Esophagus muscularis mucosa (tissue), 4 donors: ENCODE measurements around the gene IGFL4. TPM values are rescaled to one million over a fixed set of nuclear protein-coding genes. Genes with fewer than 3 reads are reported as not detected.
A peak's percentile ranks its signal among the peaks of the same experiment; 100 is the strongest.

Experiments
- DNase-seq: peaks from one replicate; pipeline ENCODE4 v3.0.0-alpha.2; 2017; ENCODE audit errors: extremely low spot score
- H3K27ac ChIP-seq, 4 donors: fragments of 200-600 bp; sonication (generic); replicated peaks in 1 of 4; 1 replicate in 3 of 4; 2 replicates in 1 of 4; pipeline ENCODE4 v1.5.1; 2016 to 2019; ENCODE audit warnings: mild to moderate bottlenecking in 1 of 4
- H3K27me3 ChIP-seq, 4 donors: fragments of 200-600 bp; sonication (generic); one replicate each; pipeline versions ENCODE4 v1.5.1 to v1.6.0; 2016 to 2019
- H3K36me3 ChIP-seq, 4 donors: fragments of 200-600 bp; sonication (generic); one replicate each; pipeline ENCODE4 v1.5.1; 2016 to 2019
- H3K4me1 ChIP-seq, 4 donors: fragments of 200-600 bp; sonication (generic); one replicate each; pipeline ENCODE4 v1.5.1; 2016 to 2019
- H3K4me3 ChIP-seq, 4 donors: fragments of 200-600 bp; sonication (generic); 1 replicate in 2 of 4; 2 replicates in 2 of 4; pipeline ENCODE4 v1.5.1; 2016 to 2019; ENCODE audit warnings: mild to moderate bottlenecking in 4 of 4, moderate library complexity in 1 of 4
- H3K9me3 ChIP-seq, 4 donors: fragments of 200-600 bp; sonication (generic); 1 replicate in 3 of 4; 2 replicates in 1 of 4; pipeline ENCODE4 v1.5.1; 2016 to 2019
- CTCF ChIP-seq, 3 experiments: fragments of 200-600 bp in 2 of 3; fragments of 450-650 bp in 1 of 3; sonication (generic) in 2 of 3; IDR thresholded peaks; one replicate each; pipeline ENCODE4 v1.5.1; 2017 to 2019; ENCODE audit warnings: antibody characterized with exemption in 3 of 3, mild to moderate bottlenecking in 2 of 3, moderate library complexity in 1 of 3
- EP300 ChIP-seq: sonication (generic); formaldehyde crosslinking; IDR thresholded peaks from one replicate; pipeline ENCODE4 v1.6.1; 2017; ENCODE audit warnings: antibody characterized with exemption
- POLR2A ChIP-seq: fragments of 450-650 bp; IDR thresholded peaks from one replicate; pipeline ENCODE4 v1.6.1; 2017; ENCODE audit warnings: antibody characterized with exemption, moderate library complexity, mild to moderate bottlenecking, low read depth
- POLR2AphosphoS5 ChIP-seq, 2 donors: sonication (generic); formaldehyde crosslinking; IDR thresholded peaks; one replicate each; pipeline ENCODE4 v1.6.1; 2017; ENCODE audit warnings: antibody characterized with exemption in 2 of 2
- WGBS: methylation state at CpG from one replicate; pipeline ENCODE4 v1.1.5; 2018; 5-methylcytosine and 5-hydroxymethylcytosine counted together
- intact Hi-C: fragments of 100-400 bp; cut with DNase I; formaldehyde crosslinking; loops from one replicate; pipeline ENCODE4 v1.15.1; 2023
- total RNA-seq, 4 donors: library from RNA; depleted of rRNA; stranded (reverse); fragments of >200 nt; gene quantifications; one replicate each; pipeline versions ENCODE4 v1.1.0 to v1.2.1, GENCODE V29; 2016

The IGFL4 gene
- total RNA-seq, 4 donors from 2014 or later: not detected

GRCh38 chr19:46014534-46014933, 26.3 kb downstream of the IGFL4 start:
- intact Hi-C loops: loop anchor here (10.0 kb wide), 1 partner anchor 150 kb away; the partner anchor contains the start of genes FOXA3 and SYMPK
- 56% methylated on average over 5 of the region's 8 CpGs for WGBS
- H3K27me3 ChIP-seq: peaks cover 0 to 56% (median 32%) of the 10 kb centered on the region in 4 donors

GRCh38 chr19:46009530-46010510, 31.0 kb downstream of the IGFL4 start:
- no peak for DNase-seq
- Histone ChIP-seq H3K27me3 (peaks cover 0 to 38% (median 21%) of the 10 kb centered on the region in 4 donors), H3K9me3 (no peaks in the 10 kb centered on the region), H3K4me3 (no peak overlapping the region), H3K4me1 (peaks cover 5 to 13% (median 9%) of the 10 kb centered on the region in 4 donors), H3K27ac (no peak overlapping the region), H3K36me3 (peaks cover 0 to 38% (median 18%) of the 10 kb centered on the region in 4 donors)
- intact Hi-C loops: loop anchor here (10.0 kb wide), 1 partner anchor 145 kb away; the partner anchor contains the start of genes FOXA3 and SYMPK
- TF ChIP-seq CTCF (IDR thresholded peaks at IDR 0.05) (peak; percentile 70 to 88 (median 76)), POLR2A (no peak)
- 64% methylated on average over 24 of the region's 28 CpGs for WGBS

More at GRCh38 chr19:46014534-46014933, 26.3 kb downstream of the IGFL4 start:
- peaks cover 0 to 18% (median 7%) of the 10 kb centered on the region in 4 donors for H3K36me3 ChIP-seq
- H3K4me1 ChIP-seq: peaks cover 20 to 36% (median 29%) of the 10 kb centered on the region in 4 donors
- TF ChIP-seq EP300 (no peak), POLR2AphosphoS5 (IDR thresholded peaks at IDR 0.05) (no peak), POLR2A (no peak), CTCF (IDR thresholded peaks at IDR 0.05) (no peak)
- H3K9me3 ChIP-seq: no peaks in the 10 kb centered on the region
- DNase-seq: no peak
- H3K27ac ChIP-seq: no peak overlapping the region
- peak overlapping the region in 3 of 4 donors; percentile 68 to 78 (median 72) for H3K4me3 ChIP-seq

GRCh38 chr19:46006411-46006810, 34.4 kb downstream of the IGFL4 start:
- Histone ChIP-seq H3K9me3 (no peaks in the 10 kb centered on the region), H3K4me1 (peaks cover 0 to 9% (median 4%) of the 10 kb centered on the region in 4 donors), H3K36me3 (peaks cover 0 to 61% (median 15%) of the 10 kb centered on the region in 4 donors), H3K4me3 (no peak overlapping the region), H3K27me3 (peaks cover 0 to 6% (median 0%) of the 10 kb centered on the region in 4 donors), H3K27ac (no peak overlapping the region)
- WGBS: 100% methylated on average over 8 of the region's 13 CpGs
- TF ChIP-seq EP300 (no peak), POLR2A (no peak), CTCF (IDR thresholded peaks at IDR 0.05) (no peak), POLR2AphosphoS5 (IDR thresholded peaks at IDR 0.05) (no peak)
- DNase-seq: no peak
- intact Hi-C loops: no loop called here

- H3K4me1 ChIP-seq: peaks cover 6 to 22% (median 19%) of the 10 kb centered on the region in 4 donors
- no peak for TF ChIP-seq CTCF (IDR thresholded peaks at IDR 0.05)
- no peak for TF ChIP-seq POLR2A
- no peak for TF ChIP-seq POLR2AphosphoS5 (IDR thresholded peaks at IDR 0.05)
- TF ChIP-seq EP300: no peak
- no peak for DNase-seq
- H3K27ac ChIP-seq: no peak overlapping the region
- no CpG with 5 or more reads among the region's 15 CpGs for WGBS
- H3K9me3 ChIP-seq: no peaks in the 10 kb centered on the region
- intact Hi-C loops: no loop called here
- H3K36me3 ChIP-seq: peaks cover 0 to 47% (median 11%) of the 10 kb centered on the region in 4 donors
- no peak overlapping the region for H3K4me3 ChIP-seq
- H3K27me3 ChIP-seq: peaks cover 0 to 31% (median 5%) of the 10 kb centered on the region in 4 donors
These were observed 38.0 kb downstream of the IGFL4 start for GRCh38 chr19:46002678-46003275.
